HFFc6 (cell line): ENCODE results near the gene CCM2L. TPM values are rescaled to one million over a fixed set of nuclear protein-coding genes. Genes with fewer than 3 reads are reported as not detected.

Source experiments
- DNase-seq: peaks from one replicate; pipeline ENCODE4 v3.0.0-alpha.2; 2018
- H3K27ac Mint-ChIP-seq: 2 replicates; pipeline ENCODE4 v1.8.0; 2020; ENCODE audit warnings: mild to moderate bottlenecking, mixed read lengths
- H3K27me3 Mint-ChIP-seq: 2 replicates; pipeline ENCODE4 v1.8.0; 2021; ENCODE audit warnings: mild to moderate bottlenecking, moderate library complexity, mixed read lengths; ENCODE audit not compliant: insufficient read depth
- H3K36me3 Mint-ChIP-seq: 2 replicates; pipeline ENCODE4 v1.8.0; 2021; ENCODE audit warnings: low read depth, mixed read lengths
- H3K4me1 Mint-ChIP-seq: 2 replicates; pipeline ENCODE4 v1.8.0; 2020; ENCODE audit warnings: low read depth, mixed read lengths
- H3K4me3 Mint-ChIP-seq: 2 replicates; pipeline ENCODE4 v1.8.0; 2020; ENCODE audit warnings: mild to moderate bottlenecking, moderate library complexity, mixed read lengths
- H3K9me3 Mint-ChIP-seq: 2 replicates; pipeline ENCODE4 v1.8.0; 2020; ENCODE audit warnings: mild to moderate bottlenecking, mixed read lengths
- CTCF ChIP-seq: fragments of 200-600 bp; sonication (generic); IDR thresholded peaks from 2 replicates; pipeline ENCODE4 v1.5.0; 2021; ENCODE audit warnings: antibody characterized with exemption, mild to moderate bottlenecking
- total RNA-seq, 6 experiments: library from RNA; stranded (reverse); fragmentation: NEBNext Ultra II Directional; extraction: Animal tissue kit (Norgen Biotek cat#: 25700); gene quantifications; 2 replicates in 1 of 6; 3 replicates in 5 of 6; pipeline ENCODE4 v1.2.3, GENCODE V29; 2021

CCM2L gene
- total RNA-seq, 6 experiments from 2014 or later: not detected

GRCh38 chr20:31975874-31976273 is 34.4 kb upstream of the CCM2L start:
- H3K9me3 Mint-ChIP-seq: no peaks in the 10 kb centered on the region
- no peak for DNase-seq
- TF ChIP-seq CTCF: no peak
- H3K36me3 Mint-ChIP-seq: no peaks in the 10 kb centered on the region
- no peak overlapping the region for H3K4me3 Mint-ChIP-seq
- peaks cover 16% of the 10 kb centered on the region for H3K4me1 Mint-ChIP-seq
- H3K27me3 Mint-ChIP-seq: peaks cover 27% of the 10 kb centered on the region
- H3K27ac Mint-ChIP-seq: no peak overlapping the region

- no peak for DNase-seq
- TF ChIP-seq CTCF: no peak
- Mint-ChIP-seq H3K4me3 (no peak overlapping the region), H3K27me3 (peaks cover 38% of the 10 kb centered on the region), H3K27ac (no peak overlapping the region), H3K36me3 (no peaks in the 10 kb centered on the region), H3K9me3 (no peaks in the 10 kb centered on the region), H3K4me1 (peaks cover 13% of the 10 kb centered on the region)
Measured at GRCh38 chr20:31977080-31977479, 33.2 kb upstream of the CCM2L start.

GRCh38 chr20:31979713-31980426 is 30.4 kb upstream of the CCM2L start:
- Mint-ChIP-seq H3K27ac (no peak overlapping the region), H3K9me3 (no peaks in the 10 kb centered on the region), H3K4me1 (no peaks in the 10 kb centered on the region; the same call in 1 of the 2 replicates), H3K36me3 (no peaks in the 10 kb centered on the region), H3K4me3 (no peak overlapping the region), H3K27me3 (peaks cover 51% of the 10 kb centered on the region)
- TF ChIP-seq CTCF: no peak
- DNase-seq: no peak

GRCh38 chr20:31981784-31982183 is 28.5 kb upstream of the CCM2L start:
- Mint-ChIP-seq H3K4me3 (no peak overlapping the region), H3K27ac (no peak overlapping the region), H3K27me3 (peaks cover 41% of the 10 kb centered on the region), H3K4me1 (no peaks in the 10 kb centered on the region), H3K36me3 (no peaks in the 10 kb centered on the region), H3K9me3 (no peaks in the 10 kb centered on the region)
- no peak for TF ChIP-seq CTCF
- DNase-seq: no peak

GRCh38 chr20:31984981-31985471 is 25.2 kb upstream of the CCM2L start:
- H3K4me3 Mint-ChIP-seq: no peak overlapping the region
- H3K27ac Mint-ChIP-seq: no peak overlapping the region
- no peaks in the 10 kb centered on the region; the same call in 1 of the 2 replicates for H3K4me1 Mint-ChIP-seq
- H3K9me3 Mint-ChIP-seq: no peaks in the 10 kb centered on the region
- no peak for DNase-seq
- peaks cover 33% of the 10 kb centered on the region for H3K27me3 Mint-ChIP-seq
- TF ChIP-seq CTCF: no peak
- no peaks in the 10 kb centered on the region for H3K36me3 Mint-ChIP-seq
